Dermis lymphatic vessel endothelial cell (primary cell): ENCODE measurements around the gene HOXA11. TPM values are rescaled to one million over a fixed set of nuclear protein-coding genes. Genes with fewer than 3 reads are reported as not detected.

ENCODE experiments used
- total RNA-seq: library from RNA; depleted of rRNA; stranded (reverse); fragments of >200 nt; gene quantifications from 2 replicates; pipeline ENCODE4 v1.2.1, GENCODE V29; 2014

Gene HOXA11
- total RNA-seq = 0.09 and 0.11 TPM in 2 replicates

GRCh38 chr7:27185013-27185853, at the start of gene HOXA11:
Gene HOXA11 (minus strand): TSS chr7:27185232. CDS start chr7:27185144, 88 bp downstream.

GRCh38 chr7:27199849-27200760, 15.1 kb upstream of the HOXA11 start, which contains the start of gene HOXA13:
Gene HOXA13 (minus strand): TSS chr7:27200091. CDS start chr7:27200077, 14 bp downstream.

GRCh38 chr7:27173956-27174873, 10.8 kb downstream of the HOXA11 start, which contains the start of gene HOXA10:
Gene HOXA10 (minus strand): TSS chr7:27174320. CDS start chr7:27174306, 14 bp downstream.

GRCh38 chr7:27165089-27165995, 19.7 kb downstream of the HOXA11 start, which contains the start of gene HOXA9:
Gene HOXA9 (minus strand): TSS chr7:27165537. CDS start chr7:27165457, 80 bp downstream.

GRCh38 chr7:27156508-27156898, 28.5 kb downstream of the HOXA11 start, which contains the start of gene HOXA7:
Gene HOXA7 (minus strand): TSS chr7:27156675. CDS start chr7:27156545, 130 bp downstream.

GRCh38 chr7:27151931-27152815, 32.9 kb downstream of the HOXA11 start, which contains the start of gene HOXA3:
Gene HOXA3 (minus strand): TSS chr7:27152583. CDS start chr7:27110640, 41,943 bp downstream.

GRCh38 chr7:27147199-27148030, 37.6 kb downstream of the HOXA11 start, which contains the start of gene HOXA6:
Gene HOXA6 (minus strand): TSS chr7:27147774. CDS start chr7:27147749, 25 bp downstream.

GRCh38 chr7:27143023-27143949, 41.7 kb downstream of the HOXA11 start, which contains the start of gene HOXA5:
Gene HOXA5 (minus strand): TSS chr7:27143681. CDS start chr7:27143607, 74 bp downstream.

Other genes with a start within 250 kb of the HOXA11 start
- gene HOXA1, start 89.2 kb downstream of the HOXA11 start, total RNA-seq = 0.43 and 0.65 TPM in 2 replicates
- 0.11 and 0.43 TPM in 2 replicates for gene HOXA2, start 82.5 kb downstream of the HOXA11 start, total RNA-seq
- gene HOXA4, start 54.5 kb downstream of the HOXA11 start, total RNA-seq = 0.43 and 0.65 TPM in 2 replicates
- gene HOXA5, start 41.6 kb downstream of the HOXA11 start, total RNA-seq = 2.3 and 10.7 TPM in 2 replicates
- gene HOXA6, start 37.5 kb downstream of the HOXA11 start, total RNA-seq = 1.8 and 2.7 TPM in 2 replicates
- gene HOXA3, start 32.6 kb downstream of the HOXA11 start, total RNA-seq = 2.8 and 5.4 TPM in 2 replicates
- 1.4 and 2.5 TPM in 2 replicates for gene HOXA7, start 28.6 kb downstream of the HOXA11 start, total RNA-seq
- 2.6 and 3.8 TPM in 2 replicates for gene HOXA9, start 19.7 kb downstream of the HOXA11 start, total RNA-seq
- 1.0 and 1.8 TPM in 2 replicates for gene HOXA10, start 10.9 kb downstream of the HOXA11 start, total RNA-seq
- not detected in 2 replicates for gene HOXA13, start 14.9 kb upstream of the HOXA11 start, total RNA-seq
- gene EVX1, start 57.6 kb upstream of the HOXA11 start, total RNA-seq = not detected in 2 replicates